AG20443 (cell line): ENCODE results near the gene ZNF697.

Source experiments
- DNase-seq: peaks from one replicate; pipeline ENCODE4 v3.0.0; 2012; ENCODE audit warnings: low spot score, mixed read lengths

Gene ZNF697

DNA sequence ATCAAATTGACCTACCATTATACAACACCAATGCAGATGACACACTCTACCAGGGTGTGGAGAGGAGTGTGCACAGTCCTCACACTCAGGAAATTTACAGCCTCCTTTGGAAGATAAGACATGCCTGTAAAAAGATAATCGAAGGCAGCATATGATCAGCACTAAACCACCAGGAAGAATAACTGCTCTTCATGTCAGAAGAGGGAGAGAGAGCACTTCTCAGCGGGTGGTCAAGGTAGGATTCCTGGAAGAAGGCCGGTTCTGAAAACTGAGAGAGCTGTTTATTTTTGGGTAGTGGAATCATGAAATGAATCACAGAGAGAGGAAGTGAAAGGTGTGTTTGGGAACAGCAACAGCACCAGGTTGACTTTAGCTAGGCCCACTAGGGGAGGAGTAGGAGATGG is 14.0 kb upstream of the ZNF697 start:
- DNase-seq, result no peak

DNA sequence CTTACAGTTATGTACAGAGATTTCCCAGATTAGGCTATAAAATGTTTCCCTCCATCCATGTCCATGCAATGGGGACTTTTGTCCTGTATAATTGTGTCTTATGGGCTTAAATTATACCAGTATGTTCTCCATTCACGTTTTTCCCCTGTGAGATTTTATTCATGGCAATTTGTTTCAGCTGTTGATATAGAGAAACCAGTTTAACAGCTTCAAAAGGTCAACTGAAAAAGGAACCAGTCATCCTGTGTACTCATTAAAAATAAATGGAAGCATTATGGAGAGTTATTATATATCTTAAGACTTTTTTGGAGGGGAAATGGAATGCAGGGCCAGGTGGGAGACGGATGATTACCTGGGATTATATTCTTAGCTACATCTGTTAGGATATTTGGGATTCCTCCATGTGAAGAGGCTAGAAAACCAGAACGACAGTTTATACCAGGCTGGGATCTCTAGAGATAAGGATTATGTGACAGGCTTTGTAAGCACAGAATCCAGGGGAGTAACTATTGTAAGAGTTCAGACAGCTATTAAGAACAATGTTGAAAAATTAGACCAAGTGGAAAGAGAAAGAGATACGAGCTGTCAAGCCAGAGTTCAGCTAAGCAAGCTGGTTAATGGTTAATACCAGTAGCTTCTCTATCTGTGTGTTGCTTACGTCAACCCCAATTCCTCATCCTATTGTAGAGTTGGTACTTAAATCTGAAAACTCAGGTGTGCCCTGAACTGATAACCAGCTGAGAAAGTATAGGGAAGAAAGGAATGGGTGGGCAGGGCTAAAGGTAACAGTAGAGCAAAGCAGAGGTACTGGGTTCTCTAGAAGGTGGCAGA is 12.4 kb upstream of the ZNF697 start:
- no peak for DNase-seq

DNA sequence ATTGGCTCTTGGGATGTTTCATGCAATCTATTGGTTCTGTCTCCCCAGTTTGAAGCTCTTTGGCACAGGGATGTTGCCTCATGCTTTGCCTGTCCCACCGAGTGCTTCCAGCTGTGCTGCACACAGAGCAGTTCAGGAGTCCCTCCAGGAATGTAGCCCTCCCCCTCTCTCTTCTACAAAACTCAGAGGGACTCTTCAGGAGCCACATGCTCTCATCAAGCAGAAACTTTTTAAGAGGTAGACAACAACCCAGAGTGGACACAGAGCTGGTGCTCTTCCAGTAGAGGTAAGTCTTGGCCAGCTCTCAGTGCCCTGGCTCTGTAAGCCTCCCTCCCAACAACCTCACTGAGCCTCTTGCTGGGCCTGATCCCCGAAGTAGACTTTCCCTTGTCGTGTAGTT is 11.6 kb upstream of the ZNF697 start:
- DNase-seq, result peak; percentile 23

DNA sequence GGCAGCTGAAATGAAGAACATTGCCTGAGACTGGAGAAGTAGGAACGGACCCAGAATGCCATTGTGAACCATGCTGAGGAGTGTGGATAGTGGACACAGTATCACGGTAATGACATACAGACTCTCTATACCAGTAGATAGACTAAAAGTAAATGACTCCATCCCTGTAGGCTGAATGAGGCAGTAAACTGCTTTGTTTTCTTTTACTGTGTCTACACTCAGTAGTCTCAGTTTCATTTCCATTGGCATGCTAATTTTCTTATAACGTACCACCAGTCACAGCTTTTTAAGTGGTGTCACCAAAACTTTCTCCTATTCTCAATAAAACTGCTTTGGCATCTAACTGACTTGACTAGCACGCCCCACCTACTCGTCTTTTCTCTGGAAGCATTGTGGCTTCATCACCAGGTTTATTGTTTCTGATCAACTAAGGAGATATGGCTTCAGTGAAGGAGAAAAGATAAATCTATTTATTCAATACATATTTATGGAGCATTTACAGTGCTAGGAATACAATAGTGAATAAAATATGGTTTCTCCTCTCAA is 8.4 kb upstream of the ZNF697 start:
- no peak for DNase-seq

DNA sequence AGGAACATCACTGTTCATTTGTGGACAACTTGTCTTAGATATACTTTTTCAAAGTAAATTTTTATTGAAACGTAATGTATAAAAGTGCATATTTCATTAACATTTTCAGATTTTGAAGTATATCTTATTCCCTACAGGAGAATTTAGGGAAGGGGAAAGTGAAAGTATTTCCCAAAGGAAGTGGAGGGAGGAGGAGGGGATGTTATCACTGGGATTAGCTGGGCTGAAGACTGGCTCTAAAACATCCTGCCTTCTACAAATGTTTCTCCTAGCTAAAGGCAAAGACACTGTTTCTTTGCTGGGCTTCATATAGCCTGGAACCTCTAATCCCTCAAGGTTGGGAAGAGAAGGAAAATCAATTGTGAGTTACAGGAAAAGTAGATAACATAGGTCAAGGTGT is 7.1 kb upstream of the ZNF697 start:
- DNase-seq, result no peak

GRCh38 chr1:119653839-119654170 is 5.7 kb upstream of the ZNF697 start:
- peak; percentile 48 for DNase-seq

- DNase-seq, result no peak
These were observed 5.2 kb upstream of the ZNF697 start for GRCh38 chr1:119653135-119653838.

- no peak for DNase-seq
These were observed 4.5 kb upstream of the ZNF697 start for GRCh38 chr1:119652587-119652986.

DNA sequence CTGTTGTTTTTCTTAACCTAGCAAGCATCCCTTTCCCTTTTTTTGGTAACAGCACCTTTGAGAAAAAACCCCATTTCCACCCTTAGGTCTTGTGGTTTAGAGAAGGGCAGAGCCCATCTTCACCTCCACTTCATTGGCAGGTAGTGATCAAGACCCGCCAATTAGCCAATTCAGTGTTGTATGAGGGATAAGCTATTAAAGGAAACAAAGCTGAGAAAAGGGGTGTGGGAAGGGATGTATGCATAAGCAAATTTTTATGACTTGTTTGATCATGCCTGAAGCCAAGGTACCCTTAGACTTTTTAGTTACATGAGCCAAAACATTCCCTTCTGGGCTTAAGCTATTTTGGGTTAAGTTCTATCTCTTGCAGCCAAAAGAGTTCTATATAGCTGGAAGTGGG is 3.6 kb upstream of the ZNF697 start:
- no peak for DNase-seq

- no peak for DNase-seq
These were observed 3.1 kb upstream of the ZNF697 start for GRCh38 chr1:119651133-119651532.

GRCh38 chr1:119648620-119649004 is 546 bp upstream of the ZNF697 start:
- peak; percentile 26 for DNase-seq

DNA sequence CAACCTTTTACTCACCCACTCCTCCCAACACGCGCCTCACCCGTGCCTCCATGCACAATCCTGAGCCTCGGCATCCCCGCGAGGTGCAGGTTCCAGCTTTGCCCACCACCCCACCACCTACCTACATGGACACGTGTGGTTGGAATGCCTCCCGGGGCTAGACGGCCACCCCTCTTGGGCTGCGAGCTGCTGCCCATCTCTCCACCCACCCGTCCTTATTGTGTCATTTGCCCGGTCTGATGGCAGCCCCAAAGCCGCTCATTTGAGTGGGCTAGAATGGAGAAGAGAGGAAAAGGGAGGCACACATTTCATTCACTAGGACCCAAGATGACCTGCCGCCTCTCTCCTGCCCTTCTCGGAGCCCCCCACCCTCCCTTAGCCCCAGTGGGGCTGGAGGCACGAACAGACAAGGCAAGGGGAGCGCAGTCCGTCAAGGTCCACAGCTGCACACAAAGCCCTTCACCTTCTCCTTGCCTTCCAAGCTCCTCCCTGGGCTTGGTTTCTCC is 785 bp downstream of the ZNF697 start:
- no peak for DNase-seq

DNA sequence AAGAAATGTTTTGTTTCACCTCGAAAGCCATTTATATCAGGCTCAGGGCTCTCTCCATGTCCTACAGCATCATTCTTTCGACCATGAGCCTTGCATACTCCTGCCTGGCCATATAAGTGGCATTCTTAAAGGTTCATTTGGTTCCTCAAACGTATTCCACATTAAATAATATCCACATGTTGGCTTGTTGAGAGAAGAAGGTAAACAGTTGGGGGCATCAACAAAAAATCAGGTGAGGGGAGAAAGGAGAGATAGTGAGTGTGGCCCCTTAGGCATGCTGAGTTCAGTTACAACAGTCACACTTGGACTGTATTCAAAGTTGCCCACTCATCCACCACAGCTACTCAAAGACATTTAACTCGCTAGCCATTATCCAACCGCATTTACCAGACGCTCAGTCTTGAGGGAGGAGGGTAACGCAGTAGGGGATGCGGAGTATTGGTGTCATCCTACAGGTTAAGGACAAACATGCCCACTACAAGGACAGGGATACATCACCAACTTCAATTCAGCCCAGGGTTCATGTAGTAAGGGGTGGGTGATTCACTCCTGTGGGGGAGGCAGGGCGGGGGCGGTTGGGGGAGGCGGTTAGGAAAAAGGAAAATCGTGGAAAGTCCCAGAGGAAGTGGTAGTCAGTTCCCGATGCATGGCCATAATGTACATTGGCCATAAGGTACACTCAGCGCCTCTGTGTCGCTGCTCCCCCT is 1.4 kb downstream of the ZNF697 start:
- DNase-seq, result no peak

GRCh38 chr1:119639109-119639508 is 9.0 kb downstream of the ZNF697 start:
- no peak for DNase-seq

DNA sequence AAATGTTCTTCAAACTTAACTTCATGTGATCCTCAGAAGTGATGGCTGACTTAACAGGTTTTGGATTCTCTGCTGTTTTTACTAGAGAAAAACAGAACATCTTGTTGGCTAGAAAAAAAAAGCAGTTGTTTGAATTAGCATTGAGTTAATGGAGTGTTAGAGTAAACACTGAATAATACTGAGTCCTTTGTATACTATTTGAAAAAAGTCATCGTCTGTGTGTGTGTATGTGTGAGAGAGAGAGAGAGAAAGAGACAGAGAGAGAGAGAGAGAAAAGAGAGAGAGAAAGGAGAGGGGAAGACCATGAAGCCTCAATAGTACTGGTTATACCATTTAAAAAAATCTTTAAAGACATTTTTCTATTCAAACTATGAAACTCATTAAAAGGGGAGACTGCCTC is 10.4 kb downstream of the ZNF697 start:
- no peak for DNase-seq

- no peak for DNase-seq
These were observed 11.5 kb downstream of the ZNF697 start for GRCh38 chr1:119636491-119637089.

- no peak for DNase-seq
These were observed 12.2 kb downstream of the ZNF697 start for GRCh38 chr1:119635811-119636390.

GRCh38 chr1:119634016-119634415 is 14.1 kb downstream of the ZNF697 start:
- no peak for DNase-seq

DNA sequence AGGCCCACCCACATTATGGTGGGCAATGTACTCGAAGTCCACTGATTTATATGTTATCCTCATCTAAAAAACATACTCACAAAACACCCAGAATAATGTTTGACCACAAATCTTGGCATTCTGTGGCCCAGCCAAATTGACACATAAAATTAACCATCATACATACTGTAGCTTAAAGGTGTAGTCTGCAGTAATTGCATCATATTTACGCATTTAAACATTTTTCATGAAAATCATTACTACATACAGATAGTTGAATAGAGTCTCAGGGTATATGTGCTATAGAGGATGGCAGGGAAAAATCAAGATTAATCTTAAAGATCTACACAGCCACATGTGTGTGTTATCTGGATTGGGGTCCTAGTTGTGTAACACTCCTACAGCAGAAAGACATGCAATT is 14.5 kb downstream of the ZNF697 start:
- DNase-seq, result no peak

- no peak for DNase-seq
These were observed 15.2 kb downstream of the ZNF697 start for GRCh38 chr1:119632841-119633240.

DNA sequence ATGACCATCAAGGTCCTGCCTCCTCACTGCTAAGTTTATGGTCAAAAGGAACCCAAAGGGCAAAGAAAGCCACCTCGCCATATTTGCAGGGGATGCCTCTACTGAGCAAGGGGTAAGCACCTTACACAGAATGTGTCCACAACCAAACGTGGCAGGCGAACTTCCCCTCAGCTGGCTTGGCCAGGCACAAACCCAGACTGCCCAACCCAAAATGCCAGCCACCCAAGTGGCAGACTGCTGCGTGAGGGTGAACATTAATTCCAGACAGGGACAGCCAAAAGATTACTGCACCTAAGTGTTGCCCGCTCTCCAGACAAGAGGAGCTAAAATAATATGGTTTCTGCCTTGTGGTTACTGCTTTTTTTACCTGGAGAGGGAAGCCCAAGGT is 16.0 kb downstream of the ZNF697 start:
- no peak for DNase-seq
